Left colon (tissue), 2 donors: ENCODE results near the gene CDC14A. TPM values are rescaled to one million over a fixed set of nuclear protein-coding genes. Genes with fewer than 3 reads are reported as not detected.
A peak's percentile ranks its signal among the peaks of the same experiment; 100 is the strongest.

Experiments
- ATAC-seq: fragments of 200-7000 bp; cut with Tn5 transposase; one replicate; pipeline ENCODE4 v1.9.1; 2020; ENCODE audit warnings: mild to moderate bottlenecking, moderate library complexity
- DNase-seq, 2 donors: peaks; one replicate each; pipeline ENCODE4 v3.0.0-alpha.2; 2020
- intact Hi-C, 2 donors: fragments of 100-400 bp; cut with DNase I in 1 of 2; cut with micrococcal nuclease in 1 of 2; formaldehyde crosslinking; loops; one replicate each; pipeline versions ENCODE4 v1.11.2 to v1.14.0; 2022; cut with DNase I, micrococcal nuclease
- long read RNA-seq: library from polyadenylated mRNA; unstranded; transcript quantifications from one replicate; pipeline ENCODE4 v2.0.0, GENCODE V29; 2021
- total RNA-seq, 2 donors: library from RNA; stranded (reverse); fragmentation: NEBNext Ultra II Directional; extraction: Animal tissue kit (Norgen Biotek cat#: 25700); gene quantifications; one replicate each; pipeline ENCODE4 v1.2.1, GENCODE V29; 2021
- donor health status: DM: no; HTN: no; CAD: no.
- donor health status: DM: yes; HTN: yes; CAD: no.

The CDC14A gene, protein sequence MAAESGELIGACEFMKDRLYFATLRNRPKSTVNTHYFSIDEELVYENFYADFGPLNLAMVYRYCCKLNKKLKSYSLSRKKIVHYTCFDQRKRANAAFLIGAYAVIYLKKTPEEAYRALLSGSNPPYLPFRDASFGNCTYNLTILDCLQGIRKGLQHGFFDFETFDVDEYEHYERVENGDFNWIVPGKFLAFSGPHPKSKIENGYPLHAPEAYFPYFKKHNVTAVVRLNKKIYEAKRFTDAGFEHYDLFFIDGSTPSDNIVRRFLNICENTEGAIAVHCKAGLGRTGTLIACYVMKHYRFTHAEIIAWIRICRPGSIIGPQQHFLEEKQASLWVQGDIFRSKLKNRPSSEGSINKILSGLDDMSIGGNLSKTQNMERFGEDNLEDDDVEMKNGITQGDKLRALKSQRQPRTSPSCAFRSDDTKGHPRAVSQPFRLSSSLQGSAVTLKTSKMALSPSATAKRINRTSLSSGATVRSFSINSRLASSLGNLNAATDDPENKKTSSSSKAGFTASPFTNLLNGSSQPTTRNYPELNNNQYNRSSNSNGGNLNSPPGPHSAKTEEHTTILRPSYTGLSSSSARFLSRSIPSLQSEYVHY
- total RNA-seq: 10 to 100 TPM; 19.1 to 23.9 TPM
- long read RNA-seq, full-length matches to known transcripts: 3 of 6 reads
- long read RNA-seq, partial matches to known transcripts: 3 of 6 reads
- long read RNA-seq, other reads (novel, unspliced or antisense): 0 of 6 reads

DNA sequence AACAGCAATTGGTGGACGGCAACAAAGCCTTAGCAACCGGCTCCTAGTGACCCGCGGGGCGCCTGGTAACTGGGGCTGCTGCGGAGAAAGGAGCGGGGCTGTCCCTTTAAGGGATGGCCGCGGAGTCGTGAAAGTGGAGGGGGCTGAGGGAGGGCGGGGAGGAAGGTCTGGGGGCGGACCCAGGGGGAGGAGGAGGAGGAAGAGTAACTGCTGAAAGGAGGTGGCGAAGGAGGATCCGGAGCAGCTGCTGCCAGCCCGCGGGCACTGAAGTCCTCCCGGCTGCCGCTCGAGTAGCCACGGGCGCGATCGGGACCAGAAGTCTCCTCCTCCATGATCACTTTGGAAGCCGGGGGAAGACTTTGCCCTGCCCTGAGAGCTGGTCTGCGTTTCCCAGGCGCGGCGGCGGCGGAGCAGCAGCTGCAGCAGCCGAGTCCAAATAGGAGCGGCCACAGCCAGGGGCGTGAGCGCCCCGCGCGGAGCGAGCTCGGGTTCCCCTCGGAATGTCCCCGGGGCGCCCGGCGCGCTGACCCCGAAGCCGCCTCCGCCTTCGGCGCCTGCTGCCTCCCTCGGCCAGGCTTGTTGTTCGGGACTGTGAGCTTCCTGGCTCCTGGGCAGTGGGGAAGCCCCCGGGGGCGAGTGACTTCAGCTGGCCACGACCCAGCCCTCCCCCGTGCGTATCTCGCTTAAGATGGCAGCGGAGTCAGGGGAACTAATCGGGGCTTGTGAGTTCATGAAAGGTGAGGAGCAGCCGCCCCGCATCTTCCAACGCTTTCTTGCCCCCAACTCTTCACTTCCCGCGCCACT is at the start of gene CDC14A:
Gene CDC14A (plus strand): TSS at position 240 of the 804 bp plus-strand sequence. CDS start 449 bp downstream, at position 689.
- ATAC-seq: peak; percentile 75
- peak; percentile 92 to 97 for DNase-seq
- intact Hi-C loops: no loop called here

DNA sequence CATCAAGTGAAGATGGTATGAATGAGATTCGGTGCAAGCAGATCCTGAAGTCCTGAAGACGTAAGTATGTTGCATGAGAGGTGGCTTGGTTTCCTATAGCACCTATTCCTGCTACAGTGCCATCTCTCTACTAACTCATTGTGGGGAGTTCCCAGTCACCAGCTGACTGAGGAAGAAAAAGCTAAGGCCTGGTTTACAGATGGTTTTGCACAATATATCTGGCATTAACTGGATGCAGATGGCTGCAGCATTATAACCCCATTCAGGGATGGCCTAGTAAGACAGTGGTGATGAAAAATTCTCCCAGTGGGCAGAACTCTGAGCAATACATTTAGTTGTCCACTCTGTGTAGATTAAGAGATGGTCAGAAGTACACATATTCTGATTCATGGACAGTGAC is 49.6 kb upstream of the CDC14A start:
- ATAC-seq (no peak), DNase-seq (no peak)
- intact Hi-C loops: no loop called here

DNA sequence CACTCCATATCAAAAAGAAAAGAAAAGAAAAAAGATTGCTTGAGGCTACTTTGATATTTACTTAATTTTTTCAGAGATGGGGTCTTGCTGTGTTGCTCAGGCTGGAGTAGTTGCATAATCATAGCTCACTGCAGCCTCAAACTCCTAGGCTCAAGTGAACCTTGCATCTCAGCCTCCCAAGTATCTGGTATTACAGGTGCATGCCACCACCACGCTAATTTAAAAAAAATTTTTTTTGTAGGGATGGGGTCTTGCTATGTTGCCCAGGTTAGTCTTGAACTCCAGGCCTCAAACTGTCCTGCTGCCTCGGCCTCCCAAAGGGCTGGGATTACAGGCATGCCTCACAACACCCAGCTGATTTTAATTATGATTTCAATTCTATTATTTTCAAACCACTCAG is 48.1 kb upstream of the CDC14A start:
- DNase-seq (no peak), ATAC-seq (no peak)
- intact Hi-C loops: no loop called here

DNA sequence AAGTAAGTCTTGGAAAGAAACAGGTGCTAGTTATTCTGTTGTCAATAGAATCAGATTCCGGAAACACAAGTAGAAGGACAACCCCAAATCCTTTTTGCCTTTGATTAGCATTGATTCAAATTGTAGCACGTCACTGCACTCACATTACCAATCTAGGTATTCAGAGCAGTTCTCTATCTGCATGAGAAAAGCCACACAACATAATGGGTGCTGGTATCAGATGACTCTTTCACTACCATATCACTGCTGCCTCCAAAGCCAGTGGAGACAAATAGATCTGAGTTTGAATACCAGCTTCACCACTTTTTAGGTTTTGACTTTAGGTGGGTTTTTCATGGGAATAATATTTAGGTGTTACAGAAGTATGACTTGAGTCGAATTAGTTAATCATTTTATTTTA is 47.4 kb upstream of the CDC14A start:
- intact Hi-C loops: no loop called here
- ATAC-seq (no peak), DNase-seq (no peak)

DNA sequence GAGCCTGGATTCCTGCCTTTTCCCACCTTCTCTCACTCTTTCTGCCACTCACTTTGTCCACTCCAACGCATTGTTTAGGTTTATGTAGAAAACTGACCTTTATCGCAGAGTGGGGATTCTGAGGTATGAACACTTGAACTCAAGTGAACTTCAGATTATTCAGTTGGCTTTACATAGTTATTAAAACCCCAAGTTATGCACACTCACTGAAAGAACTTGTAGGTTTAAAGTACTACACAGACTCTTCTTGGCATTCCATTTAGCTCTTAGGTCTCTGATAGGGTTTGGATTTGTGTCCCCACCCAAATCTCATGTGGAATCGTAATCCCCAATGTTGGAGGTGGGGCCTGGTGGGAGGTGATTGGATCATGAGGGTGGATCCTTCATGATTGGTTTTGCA is 46.4 kb upstream of the CDC14A start:
- no peak for DNase-seq
- ATAC-seq: no peak
- intact Hi-C loops: no loop called here

DNA sequence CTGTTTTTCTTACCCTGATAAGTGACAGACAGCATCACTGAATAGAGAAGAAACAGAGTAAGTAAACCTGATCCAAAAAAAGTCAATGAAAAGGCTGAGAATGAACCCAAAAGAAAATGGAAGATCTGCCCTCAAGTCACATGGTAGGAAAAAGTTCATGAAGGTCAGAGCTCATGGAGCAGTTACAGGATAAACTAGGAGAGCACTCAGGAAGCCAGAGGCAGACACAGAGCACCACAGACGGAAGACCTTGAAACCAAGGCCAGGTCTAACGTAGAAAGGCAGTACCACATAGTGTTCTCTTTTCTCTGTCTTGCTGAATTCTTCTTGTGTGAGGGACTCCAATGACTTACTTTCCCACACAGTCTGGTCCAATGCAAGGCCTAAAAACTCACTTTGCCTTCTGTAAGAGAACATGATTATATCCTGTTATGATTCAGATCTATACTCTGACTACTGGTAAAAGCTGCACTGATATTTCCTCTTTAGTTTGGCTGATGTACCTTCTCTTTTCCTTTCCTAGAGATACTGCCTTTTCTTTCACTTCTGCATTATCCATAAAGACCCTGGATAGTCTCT is 45.5 kb upstream of the CDC14A start:
- intact Hi-C loops: no loop called here
- ATAC-seq: no peak
- no peak for DNase-seq

DNA sequence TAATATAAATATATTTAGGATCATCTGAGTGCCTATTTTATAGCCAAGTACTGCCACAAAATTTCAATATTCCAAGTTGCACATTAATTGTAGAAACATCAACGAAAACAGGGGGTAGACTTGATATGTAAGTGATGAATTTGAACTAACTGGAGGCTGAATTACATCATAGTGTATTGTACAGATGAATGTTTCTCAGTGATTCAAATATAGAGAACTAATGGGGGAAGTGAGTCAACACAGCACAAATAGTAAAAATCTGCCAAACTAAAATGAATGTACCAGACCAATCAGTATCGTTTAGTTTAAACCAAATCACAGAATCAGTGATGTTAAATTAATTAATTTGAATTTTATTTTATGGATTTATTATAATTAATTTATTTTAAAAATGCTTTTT is 43.5 kb upstream of the CDC14A start:
- intact Hi-C loops: no loop called here
- ATAC-seq (no peak), DNase-seq (no peak)

DNA sequence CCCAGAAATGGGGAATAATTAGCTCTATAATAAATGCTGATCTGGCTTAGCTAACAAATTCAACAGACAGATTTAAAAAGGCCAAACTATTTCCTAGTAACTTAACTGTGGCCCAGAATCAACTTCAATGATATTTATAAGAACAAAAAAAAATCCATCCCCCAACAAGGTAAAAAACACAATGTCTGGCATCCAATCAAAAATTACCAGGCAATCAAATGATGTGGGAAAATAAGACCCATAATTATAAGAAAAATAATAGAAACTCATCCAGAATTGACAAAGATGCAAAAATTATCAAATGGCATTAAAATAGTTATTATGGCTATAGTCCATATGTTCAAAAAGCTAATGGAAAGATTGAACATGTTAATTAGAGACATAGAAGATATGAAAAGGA is 42.4 kb upstream of the CDC14A start:
- intact Hi-C loops: no loop called here
- ATAC-seq (no peak), DNase-seq (no peak)

DNA sequence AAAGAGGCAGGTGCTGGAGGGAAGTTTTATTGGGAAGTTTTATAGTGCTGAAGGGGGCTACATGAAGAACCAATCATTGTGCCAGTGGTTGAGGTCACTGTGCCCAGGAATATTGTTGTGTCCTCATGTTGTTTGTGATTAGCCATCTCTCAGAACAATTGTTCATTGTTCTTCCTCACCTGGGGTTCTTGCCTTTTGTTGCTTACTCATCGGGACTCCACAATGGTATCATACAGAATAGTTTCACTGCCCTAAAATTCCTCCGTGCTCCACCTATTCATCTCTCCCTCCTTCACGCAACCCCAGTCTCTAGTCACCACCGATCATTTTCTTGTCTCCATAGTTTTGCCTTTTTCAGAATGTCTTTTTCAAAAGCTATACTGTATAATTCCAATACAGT is 38.9 kb upstream of the CDC14A start:
- intact Hi-C loops: no loop called here
- DNase-seq: no peak
- ATAC-seq: no peak

DNA sequence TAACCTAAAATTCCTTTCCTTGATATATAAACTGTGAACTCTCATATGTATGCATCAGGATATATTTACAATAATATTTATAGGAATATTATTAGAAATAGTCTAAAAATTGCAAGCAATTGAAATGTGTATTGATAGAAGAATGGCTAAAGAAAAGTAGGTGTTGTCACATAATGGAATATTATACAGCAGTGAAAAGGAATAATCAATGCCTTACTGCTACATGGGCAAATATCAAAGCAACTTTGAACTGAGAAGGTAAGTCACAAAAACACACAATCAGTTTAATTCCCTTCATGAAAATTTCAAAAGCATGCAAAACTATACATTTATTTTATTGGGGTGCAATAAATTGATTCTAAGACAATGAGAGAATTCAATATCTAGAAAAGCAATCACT is 35.7 kb upstream of the CDC14A start:
- DNase-seq (no peak), ATAC-seq (no peak)
- intact Hi-C loops: no loop called here

DNA sequence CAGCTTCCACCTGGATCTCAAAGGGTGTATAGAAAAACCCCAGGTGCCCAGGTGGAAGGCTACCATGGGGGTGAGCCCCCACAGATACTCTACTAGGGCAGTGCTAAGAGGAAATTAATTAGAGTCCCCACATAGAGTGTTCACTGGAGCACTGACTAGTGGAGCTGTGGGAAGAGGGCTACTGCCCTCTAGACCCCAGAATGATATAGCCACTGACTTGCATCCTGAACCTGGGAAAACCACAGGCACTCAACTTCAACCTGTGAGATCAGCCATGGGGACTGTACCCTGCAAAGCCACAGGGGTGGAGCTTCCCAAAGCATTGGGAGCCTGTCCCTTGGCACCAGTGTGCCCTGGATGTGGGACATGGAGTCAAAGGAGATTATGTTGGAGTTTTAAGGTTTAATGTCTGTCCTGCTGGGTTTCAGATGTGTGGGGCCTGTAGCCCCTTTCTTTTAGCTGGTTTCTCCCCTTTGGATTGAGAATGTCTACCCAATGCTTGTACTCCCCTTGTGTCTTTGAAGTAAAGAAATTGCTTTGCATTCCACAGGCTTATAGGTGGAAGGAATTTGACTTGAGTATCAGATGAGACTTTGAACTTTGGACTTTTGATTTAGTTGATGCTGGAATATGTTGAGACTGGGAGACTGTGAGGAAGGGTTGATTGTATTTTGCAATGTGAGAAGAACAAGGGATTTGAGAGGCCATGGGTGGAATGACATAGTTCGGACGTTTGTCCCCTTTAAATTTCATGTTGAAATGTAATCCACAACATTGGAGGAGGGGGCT is 31.8 kb upstream of the CDC14A start:
- DNase-seq (no peak), ATAC-seq (peak; percentile 73)
- intact Hi-C loops: no loop called here

DNA sequence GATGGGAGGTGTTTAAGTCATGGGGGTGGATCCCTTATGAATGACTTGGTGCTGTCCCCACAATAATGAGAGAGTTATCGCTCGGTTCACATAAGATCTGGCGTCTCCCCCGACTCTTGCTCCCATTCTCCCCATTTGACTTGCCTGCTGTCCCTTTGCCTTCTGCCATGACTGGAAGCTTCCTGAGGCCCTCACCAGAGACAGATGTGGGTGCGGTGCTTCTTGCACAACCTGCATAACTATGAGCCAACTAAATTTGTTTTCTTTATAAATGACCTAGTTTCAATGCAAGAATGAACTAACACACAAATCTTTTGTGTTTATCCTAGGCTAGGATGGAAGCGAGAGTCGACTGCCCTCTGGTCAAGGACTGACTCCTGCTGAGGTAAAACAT is 31.2 kb upstream of the CDC14A start:
- ATAC-seq (no peak), DNase-seq (no peak)
- intact Hi-C loops: no loop called here

DNA sequence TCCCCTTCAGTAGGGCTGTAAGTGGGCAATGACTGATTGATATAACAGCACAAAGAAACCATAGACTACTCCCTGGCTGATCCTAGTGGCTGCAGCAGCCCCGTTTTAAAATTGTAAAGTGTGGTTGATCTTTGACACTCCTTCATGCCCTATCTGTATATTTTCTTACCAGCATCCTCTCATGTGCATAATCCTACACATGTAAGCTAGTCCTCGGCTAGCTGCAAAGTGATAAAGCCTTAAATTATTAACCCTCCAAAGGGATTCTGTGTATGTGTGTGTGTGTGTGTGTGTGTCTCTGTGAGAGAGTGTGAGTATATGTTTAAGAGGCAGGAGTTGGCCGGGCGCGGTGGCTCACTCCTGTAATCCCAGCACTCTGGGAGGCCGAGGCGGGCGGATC is 30.8 kb upstream of the CDC14A start:
- intact Hi-C loops: no loop called here
- no peak for ATAC-seq
- DNase-seq: no peak

DNA sequence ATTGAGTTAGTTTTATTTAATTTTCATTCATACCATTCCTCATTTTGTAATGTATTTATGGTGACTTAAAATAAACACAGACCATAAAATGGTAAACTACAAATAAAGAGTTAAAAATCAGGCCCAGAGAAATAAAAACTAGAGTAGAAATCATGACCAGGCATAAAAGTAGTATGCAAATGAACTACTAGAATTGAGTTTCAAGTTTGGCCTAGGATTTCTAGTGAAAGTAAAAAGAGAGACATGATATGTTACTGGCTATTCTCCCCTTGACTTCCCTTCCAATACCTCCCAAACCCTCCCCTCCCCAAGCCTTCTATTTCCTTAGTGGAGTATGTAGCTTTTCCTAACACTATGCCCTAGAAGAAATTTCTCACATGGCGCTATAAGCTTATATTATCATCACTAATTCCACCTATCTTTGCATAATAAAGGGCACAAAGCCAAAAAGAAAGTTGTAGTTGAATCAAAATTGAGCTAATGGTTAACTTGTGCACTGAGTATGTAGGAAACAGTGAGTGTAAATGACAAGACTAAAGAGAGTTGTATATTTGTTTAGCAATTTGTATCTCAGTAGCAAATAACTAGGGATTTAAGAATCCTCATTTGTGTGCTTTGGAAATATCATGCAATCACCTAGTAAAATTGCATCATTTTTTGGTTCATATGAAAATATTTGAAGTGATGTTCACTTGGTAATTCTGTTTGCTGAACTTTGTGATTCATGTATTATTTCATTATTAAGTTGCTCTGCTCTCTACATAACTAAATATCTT is 29.7 kb upstream of the CDC14A start:
- ATAC-seq (peak; percentile 88), DNase-seq (no peak)
- intact Hi-C loops: no loop called here

DNA sequence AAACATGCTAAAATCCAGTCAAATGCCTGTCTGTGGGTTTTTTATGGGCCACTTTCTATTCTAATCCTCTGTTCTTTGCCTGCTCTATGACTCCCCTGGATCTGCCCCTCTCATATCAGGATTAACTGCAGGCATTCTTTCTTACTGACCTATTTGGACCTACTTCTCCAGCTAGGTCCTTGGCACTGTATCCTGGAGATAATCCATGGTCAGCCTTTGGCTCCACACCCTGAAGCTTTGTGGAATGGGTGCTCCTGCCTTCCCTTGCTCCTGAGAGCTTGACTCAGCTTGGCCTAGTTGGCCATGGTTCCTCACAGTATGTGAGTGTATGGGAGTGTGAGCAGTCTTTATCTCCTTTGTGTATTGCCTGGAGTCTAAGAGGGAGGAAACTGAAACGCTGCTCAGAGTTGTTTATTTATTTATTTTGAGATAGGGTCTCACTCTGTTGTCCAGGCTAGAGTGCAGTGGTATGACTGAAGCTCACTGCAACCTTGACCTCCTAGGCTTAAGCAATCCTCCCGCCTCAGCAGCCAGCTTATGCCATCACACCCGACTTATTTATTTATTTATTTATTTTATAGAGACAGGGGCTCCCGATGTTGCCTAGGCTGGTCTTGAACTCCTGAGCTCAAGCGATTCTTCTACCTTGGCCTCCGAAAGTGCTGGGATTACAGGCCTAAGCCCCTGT is 28.7 kb upstream of the CDC14A start:
- peak; percentile 32 for ATAC-seq
- intact Hi-C loops: no loop called here
- no peak for DNase-seq

DNA sequence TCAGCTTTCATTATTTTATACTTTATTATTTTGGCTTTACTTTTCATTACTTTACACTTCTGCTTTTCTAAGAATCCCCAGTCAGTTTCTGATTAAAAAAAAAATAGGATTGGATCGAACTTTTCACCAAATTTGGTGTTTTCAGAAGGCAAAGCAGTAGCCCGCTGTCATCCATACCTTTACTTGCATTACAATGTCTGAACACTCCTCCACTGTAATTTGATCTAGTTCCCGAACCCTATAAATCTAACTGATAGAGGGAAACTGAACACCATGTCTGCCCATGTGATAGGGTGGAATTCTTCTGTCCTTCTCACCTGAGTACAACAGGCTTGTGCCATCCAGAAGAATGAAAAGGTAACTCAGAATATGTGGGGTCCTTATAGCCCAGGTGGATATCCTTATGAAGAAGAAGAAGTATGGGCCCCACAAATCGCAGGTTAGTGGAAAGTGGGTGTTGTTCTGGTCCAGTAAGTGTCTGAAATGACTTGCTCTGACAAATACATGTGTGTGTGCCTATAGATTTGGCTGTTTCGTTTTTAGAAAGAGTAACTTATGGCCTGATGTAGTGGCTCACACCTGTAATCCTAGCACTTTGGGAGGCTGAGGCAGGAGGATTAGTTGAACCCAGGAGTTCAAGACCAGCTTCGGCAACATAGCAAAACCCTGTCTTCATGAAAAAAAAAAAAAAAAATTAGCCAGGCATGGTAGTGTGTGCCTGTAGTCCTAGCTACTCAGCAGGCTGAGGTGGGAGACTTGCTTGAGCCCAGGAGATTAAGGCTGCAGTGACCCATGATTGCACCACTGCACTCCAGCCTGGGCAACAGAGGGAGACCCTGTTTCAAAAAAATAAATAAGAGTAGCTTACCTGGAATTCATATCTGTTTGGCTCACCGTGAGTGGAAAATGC is 26.6 kb upstream of the CDC14A start:
- no peak for ATAC-seq
- DNase-seq: no peak

More for the DNA sequence above, 26.6 kb upstream of the CDC14A start:
- intact Hi-C loops: no loop called here
